GM19023 (cell line): ENCODE measurements around the gene C3orf70.

Source experiments
- ATAC-seq: cut with Tn5 transposase; IDR thresholded peaks from one replicate; pipeline ENCODE4 v1.9.1; 2021; ENCODE audit warnings: mild to moderate bottlenecking, moderate library complexity; ENCODE audit not compliant: unreplicated experiment

The C3orf70 gene

GRCh38 chr3:185056908-185057307 is 96.0 kb downstream of the C3orf70 start:
- ATAC-seq, result no peak

DNA sequence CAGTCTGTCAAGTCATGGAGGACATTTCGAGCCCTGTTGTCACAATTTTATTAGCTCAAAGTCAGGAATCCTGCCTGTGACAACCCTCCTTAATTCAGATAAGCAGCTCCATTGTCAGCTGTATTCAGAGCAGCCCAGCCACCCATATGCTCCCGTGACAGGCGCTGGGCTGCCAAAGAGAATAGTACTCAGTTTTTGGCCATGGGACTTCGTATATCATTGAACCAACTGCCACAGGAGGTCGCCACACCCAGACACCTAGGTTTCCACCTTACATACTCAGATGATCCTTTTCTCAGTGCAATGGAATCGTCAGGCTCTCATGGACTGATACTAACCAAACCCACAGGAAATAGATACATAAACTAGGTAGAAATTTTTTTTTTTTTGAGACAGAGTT is 100.2 kb downstream of the C3orf70 start:
- ATAC-seq, result no peak

GRCh38 chr3:185051801-185052200 is 101.1 kb downstream of the C3orf70 start:
- ATAC-seq, result no peak

DNA sequence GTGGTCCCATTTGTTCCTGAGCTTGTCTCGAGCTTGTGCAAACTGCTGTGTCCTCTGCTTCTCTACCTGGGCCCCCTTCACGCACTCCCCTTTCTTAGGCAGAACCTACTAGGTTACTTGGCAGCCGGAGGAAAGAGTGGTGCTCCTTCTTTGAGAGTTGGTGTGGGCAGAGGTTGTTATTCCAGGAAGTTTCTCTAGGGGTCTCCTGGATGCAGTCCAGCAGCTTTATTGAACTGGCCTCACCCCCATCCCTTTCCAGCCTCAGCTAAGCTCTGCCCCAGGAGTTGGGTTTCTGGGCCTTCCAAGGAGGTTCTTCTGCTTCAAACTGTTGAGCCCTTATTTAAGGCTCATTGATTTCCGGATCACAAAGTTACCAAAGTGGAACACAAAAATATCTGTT is 103.2 kb downstream of the C3orf70 start:
- no peak for ATAC-seq

DNA sequence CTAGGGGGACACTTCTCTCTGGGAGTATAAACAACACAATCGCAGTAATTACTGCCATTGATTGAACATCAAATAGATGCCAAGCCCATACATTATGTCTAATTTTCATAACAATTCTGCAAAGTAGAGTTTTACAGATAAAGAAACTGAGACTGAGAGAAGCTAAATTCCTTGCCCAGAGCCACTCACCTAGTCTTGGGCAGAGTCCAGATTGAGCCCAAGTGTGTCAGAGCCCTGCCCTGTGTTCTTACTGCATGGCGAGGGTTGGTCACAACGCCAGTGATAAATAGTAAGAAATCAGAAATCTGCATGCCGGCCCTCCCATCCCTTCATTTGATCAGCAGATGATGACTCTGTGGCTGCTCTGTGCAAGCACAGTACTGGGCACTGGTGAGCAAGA is 106.3 kb downstream of the C3orf70 start:
- no peak for ATAC-seq

DNA sequence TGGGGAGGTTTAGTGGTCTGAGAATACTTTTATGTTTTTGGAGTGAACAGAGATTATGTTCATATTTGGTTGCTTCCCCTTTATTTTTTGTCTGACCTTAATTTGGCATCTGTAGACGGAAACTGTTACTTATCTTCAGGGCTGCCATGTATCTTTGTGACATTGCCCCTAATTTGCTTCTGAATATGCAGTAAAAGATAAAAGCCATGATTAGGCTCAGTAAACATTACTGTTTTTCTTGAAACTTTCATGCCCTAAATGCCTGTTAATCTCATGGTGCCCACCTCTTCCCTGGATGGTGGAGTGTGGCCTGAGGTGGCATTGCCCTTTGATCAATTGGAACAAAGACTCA is 106.7 kb downstream of the C3orf70 start:
- ATAC-seq, result no peak

DNA sequence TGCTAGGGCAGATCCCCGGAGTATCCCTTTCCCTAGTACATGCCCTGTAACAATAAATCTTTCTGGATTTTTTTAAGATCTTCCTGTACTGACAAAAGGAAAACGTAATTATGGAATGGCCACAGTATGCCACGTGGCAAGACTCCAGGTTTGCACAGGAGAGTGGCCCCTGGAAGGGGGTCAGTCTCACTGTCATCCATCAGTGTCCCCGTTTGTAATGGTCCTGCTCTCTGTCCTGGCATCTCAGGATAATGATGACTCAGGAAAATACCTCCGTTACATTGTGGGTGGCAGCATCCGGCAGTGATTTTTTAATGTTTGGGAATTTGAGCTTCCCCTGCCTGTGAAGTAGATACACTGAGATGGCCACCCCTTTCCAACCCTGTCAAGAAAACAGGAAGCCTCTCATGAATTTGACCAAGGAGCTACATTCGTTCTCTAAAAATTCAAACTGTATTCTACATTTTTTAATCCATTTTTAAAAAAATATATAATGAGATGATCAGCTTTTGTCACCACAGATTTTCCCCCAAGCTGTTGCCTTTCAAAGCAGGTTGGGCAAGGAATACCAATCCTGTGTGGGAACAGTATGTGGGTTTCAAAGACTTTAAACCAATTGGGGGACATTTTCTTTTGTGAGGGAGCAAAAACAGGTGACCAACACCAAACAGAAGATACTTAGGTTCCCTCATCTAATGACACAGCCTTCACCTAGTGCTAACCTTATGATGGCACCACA is 110.4 kb downstream of the C3orf70 start:
- no peak for ATAC-seq

DNA sequence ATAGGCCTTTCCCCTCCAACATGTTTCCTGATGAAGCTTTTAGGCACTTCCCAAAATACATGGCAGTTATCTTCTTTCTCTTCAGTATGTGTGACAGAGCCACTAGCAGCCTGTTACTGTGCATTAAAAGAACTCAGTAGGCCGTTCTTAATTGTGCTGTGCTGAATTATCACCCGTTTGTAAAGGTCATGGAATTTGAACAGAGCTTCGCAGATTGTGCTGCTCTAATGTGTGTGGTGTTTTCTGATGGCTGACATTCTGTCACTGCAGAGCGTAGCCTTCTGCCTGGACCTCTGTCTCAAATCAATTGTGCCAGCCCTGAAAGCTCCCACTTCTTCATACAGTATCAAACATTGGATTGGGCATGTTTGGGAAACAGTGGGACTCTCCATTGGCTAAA is 111.3 kb downstream of the C3orf70 start:
- no peak for ATAC-seq

DNA sequence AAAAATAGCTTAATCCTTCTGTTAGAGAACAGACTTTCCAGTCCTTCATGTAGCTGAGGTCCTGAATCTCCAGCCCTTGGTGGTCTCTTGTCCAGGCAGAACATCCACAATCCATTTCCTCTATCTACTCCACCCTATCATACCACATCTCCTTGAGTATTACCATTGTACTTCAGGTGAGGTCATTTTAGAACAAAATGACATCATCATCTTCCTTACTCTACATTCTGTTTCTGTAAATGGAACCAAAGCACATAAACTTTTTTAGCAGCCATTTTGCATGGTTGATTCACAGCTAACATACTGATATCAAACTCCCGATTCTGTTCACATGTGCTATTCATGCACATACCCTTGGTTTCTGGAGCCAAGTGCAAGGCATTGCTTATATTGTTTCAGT is 112.4 kb downstream of the C3orf70 start:
- no peak for ATAC-seq

DNA sequence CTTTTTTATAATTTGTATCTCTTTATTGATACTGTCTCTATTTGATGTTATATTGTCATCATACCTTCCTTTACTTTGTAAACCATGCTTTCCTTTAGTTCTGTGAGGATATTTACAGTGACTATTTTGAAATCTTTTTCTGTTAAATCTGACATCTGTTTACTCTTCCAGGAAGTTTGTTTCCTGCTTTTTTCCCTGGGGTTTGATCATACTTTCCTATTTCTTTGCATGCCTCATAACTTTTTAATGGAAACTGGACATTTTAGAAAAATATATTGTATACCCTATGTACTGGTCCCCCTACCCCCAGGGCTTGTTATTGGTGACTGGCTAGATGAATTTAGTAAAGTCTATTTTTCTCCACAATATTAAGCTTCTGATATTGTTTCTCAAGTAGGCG is 115.1 kb downstream of the C3orf70 start:
- ATAC-seq, result no peak

GRCh38 chr3:185030951-185031350 is 121.9 kb downstream of the C3orf70 start:
- ATAC-seq, result no peak

DNA sequence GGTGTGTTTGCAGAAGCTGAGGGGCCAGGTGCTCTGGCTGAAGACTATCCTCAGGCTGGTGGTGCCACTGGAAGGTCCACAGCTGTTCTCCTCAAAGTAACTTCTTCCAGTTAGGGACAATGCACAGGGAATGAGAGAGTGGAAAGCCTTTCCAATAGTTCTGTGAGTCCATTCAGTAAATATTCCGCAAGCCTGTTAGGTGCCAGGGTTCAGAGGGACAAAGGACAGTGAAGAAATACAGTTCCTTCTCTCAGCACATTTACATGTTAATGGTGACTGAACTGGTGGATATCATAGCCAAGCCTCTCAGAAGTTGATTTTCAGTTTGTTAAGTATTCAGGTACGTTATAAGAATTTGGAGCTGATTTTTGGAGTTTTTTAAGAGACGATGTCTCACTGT is 122.5 kb downstream of the C3orf70 start:
- ATAC-seq, result no peak

DNA sequence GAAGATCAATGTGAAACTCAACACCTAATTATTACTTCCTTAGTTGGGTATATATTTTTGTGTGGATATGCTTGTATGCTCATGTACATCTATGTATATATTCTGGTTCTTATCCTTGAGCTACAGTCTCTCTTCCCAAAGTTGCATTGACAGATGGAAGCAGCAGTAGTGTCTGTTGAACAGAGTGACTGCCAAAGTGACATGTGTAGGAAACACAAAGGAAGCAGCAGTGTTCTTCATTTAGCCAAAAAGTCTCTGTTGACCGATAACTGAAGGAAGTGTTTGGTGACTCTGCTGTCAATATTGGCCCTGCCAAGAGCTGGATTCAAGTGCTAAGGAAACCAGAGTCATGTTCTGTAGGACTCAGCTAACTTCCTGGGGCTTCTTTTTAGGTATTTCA is 123.8 kb downstream of the C3orf70 start:
- no peak for ATAC-seq

- no peak for ATAC-seq
Measured at GRCh38 chr3:185028121-185028520, 124.7 kb downstream of the C3orf70 start.
